ENCODE data around the gene ZNF358.

ZNF358 gene

GRCh38 chr19:7512400-7512851 is 3.5 kb upstream of the ZNF358 start:
- FAIRE-seq (no peak), DNase-seq (ENCODE audit: insufficient read length) (no peak)
- TF ChIP-seq POLR2A (IDR thresholded peaks at IDR 0.05; ENCODE audit: low read depth, low read length) (no peak), POLR2AphosphoS5 (IDR thresholded peaks at IDR 0.05; ENCODE audit: low read depth, low read length) (no peak), TAF1 (IDR thresholded peaks at IDR 0.05; ENCODE audit: borderline replicate concordance, low read depth, low read length) (no peak)

GRCh38 chr19:7513809-7514642 is 1.9 kb upstream of the ZNF358 start:
- no peak for TF ChIP-seq POLR2AphosphoS5 (IDR thresholded peaks at IDR 0.05; ENCODE audit: low read depth, low read length)
- DNase-seq (ENCODE audit: insufficient read length) (no peak), FAIRE-seq (no peak)

DNA sequence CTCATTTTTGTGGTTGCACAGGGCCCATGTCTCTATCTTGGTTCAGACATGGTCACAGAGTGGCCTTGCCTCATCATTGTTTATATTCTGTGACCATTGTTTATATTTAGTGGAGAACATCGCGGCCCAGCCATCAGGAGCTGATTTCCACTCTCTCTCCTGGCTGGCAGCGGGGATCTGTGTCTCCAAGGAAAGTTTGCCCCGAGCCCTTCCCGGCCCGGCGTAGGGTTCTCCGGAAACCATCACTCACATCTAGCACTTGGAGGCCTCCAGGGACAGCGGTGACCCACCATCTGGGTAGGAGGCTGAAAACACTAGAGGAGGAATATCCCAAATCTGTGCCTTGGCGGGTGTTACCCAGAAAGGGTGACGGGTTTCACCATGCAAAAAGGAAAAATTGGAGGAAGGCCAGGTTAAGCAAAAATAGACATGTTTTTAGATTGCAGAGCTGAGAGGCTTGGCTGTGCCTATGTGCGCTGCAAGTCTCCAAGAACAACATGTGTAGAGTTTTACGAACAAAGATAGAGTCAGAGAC is 726 bp upstream of the ZNF358 start:
- DNase-seq (ENCODE audit: insufficient read length) (no peak), FAIRE-seq (no peak)
- TF ChIP-seq POLR2AphosphoS5 (IDR thresholded peaks at IDR 0.05; ENCODE audit: low read depth, low read length), result no peak
- no peak for TF ChIP-seq TAF1 (IDR thresholded peaks at IDR 0.05; ENCODE audit: borderline replicate concordance, low read depth, low read length)
- TF ChIP-seq POLR2A (IDR thresholded peaks at IDR 0.05; ENCODE audit: low read depth, low read length), result no peak

DNA sequence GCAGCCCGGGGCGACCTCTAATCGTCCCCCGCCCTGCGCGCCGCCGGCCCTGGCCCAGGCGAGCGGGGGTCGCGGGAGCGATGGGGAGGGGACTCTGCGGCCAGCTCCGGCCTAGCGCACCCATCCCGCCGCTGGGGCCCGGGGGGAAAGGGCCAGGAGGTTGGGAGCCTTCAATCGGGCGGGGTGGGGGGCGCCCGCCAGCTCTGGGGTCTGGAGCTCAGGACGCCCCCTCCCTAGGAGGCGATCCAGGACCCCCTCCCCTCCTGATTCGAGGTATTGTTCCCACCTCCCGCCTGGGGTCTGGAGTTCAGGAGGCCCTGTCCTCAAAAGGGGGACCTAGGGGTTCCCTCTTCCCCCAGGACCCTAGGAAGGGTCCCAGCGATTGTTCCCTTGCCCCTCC is 430 bp downstream of the ZNF358 start:
- no peak for FAIRE-seq

DNA sequence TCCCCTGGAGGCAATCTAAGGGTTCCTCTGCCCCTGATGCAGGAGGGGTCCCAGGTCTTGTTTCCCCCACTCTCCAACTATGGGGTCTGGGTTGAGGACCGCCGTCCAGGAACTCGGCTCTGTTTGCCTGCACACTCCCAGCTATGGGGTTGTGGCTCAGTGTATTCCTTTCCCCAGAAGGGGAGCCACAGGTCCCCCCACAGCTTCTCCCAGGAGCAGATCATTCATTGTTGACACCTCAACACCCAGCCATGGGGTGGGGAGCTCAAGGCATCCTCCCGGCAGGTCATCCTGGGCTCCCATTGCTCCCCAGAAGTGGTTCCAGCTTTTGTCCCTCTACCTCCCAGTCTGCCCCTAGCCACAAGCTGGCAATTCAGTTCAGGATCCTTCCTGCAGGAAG is 975 bp downstream of the ZNF358 start:
- no peak for FAIRE-seq

More for the DNA sequence above, 430 bp downstream of the ZNF358 start:
- DNase-seq (ENCODE audit: insufficient read length), result no peak
- TF ChIP-seq TAF1 (IDR thresholded peaks at IDR 0.05; ENCODE audit: borderline replicate concordance, low read depth, low read length), result no peak
- no peak for TF ChIP-seq POLR2A (IDR thresholded peaks at IDR 0.05; ENCODE audit: low read depth, low read length)
- TF ChIP-seq POLR2AphosphoS5 (IDR thresholded peaks at IDR 0.05; ENCODE audit: low read depth, low read length), result no peak

DNA sequence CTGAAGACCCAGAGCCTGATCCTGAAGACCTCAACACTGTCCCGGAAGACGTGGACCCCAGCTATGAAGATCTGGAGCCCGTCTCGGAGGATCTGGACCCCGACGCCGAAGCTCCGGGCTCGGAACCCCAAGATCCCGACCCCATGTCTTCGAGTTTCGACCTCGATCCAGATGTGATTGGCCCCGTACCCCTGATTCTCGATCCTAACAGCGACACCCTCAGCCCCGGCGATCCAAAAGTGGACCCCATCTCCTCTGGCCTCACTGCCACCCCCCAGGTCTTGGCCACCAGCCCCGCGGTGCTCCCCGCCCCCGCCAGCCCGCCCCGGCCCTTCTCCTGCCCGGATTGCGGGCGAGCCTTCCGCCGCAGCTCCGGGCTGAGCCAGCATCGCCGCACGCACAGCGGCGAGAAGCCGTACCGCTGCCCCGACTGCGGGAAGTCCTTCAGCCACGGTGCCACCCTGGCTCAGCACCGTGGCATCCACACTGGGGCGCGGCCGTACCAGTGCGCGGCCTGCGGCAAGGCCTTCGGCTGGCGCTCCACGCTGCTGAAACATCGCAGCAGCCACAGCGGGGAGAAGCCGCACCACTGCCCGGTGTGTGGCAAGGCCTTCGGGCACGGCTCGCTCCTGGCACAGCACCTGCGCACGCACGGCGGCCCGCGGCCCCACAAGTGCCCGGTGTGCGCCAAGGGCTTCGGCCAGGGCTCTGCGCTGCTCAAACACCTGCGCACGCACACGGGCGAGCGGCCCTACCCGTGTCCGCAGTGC is 3.6 kb downstream of the ZNF358 start:
- FAIRE-seq, result no peak
- no peak for TF ChIP-seq POLR2AphosphoS5 (IDR thresholded peaks at IDR 0.05; ENCODE audit: low read depth, low read length)
- no peak for TF ChIP-seq TAF1 (IDR thresholded peaks at IDR 0.05; ENCODE audit: borderline replicate concordance, low read depth, low read length)
- TF ChIP-seq POLR2A (IDR thresholded peaks at IDR 0.05; ENCODE audit: low read depth, low read length), result no peak
- DNase-seq (ENCODE audit: insufficient read length), result no peak

More for the DNA sequence above, 975 bp downstream of the ZNF358 start:
- no peak for DNase-seq (ENCODE audit: insufficient read length)
- no peak for TF ChIP-seq POLR2A (IDR thresholded peaks at IDR 0.05; ENCODE audit: low read depth, low read length)

DNA sequence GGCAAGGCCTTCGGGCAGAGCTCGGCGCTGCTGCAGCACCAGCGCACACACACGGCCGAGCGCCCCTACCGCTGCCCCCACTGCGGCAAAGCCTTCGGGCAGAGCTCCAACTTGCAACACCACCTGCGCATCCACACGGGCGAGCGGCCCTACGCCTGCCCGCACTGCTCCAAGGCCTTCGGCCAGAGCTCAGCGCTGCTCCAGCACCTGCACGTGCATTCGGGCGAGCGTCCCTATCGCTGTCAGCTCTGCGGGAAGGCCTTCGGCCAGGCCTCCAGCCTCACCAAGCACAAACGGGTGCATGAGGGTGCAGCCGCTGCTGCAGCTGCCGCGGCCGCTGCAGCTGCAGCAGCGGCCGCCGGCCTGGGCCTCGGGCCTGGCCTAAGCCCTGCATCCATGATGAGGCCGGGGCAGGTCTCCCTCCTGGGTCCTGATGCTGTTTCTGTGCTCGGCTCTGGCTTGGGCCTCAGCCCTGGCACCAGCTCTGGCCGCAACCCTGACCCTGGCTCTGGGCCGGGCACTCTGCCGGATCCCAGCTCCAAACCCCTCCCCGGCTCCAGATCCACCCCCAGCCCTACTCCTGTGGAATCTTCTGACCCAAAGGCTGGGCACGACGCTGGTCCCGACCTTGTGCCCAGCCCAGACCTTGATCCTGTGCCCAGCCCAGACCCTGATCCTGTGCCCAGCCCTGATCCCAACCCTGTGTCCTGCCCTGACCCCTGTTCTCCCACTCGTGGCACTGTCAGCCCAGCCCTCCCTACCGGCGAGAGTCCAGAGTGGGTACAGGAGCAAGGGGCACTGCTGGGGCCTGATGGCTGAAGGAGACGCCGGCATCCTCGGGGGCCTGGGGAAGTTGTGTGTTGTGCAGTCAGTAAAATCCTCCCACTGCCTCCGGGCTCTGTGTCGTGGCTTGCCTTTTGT is 4.5 kb downstream of the ZNF358 start:
- FAIRE-seq (no peak), DNase-seq (ENCODE audit: insufficient read length) (no peak)
- TF ChIP-seq POLR2A (IDR thresholded peaks at IDR 0.05; ENCODE audit: low read depth, low read length) (no peak), TAF1 (IDR thresholded peaks at IDR 0.05; ENCODE audit: borderline replicate concordance, low read depth, low read length) (no peak), POLR2AphosphoS5 (IDR thresholded peaks at IDR 0.05; ENCODE audit: low read depth, low read length) (no peak)

GRCh38 chr19:7521551-7522071 is 5.7 kb downstream of the ZNF358 start:
- DNase-seq (ENCODE audit: insufficient read length) (no peak), FAIRE-seq (no peak)
- no peak for TF ChIP-seq POLR2AphosphoS5 (IDR thresholded peaks at IDR 0.05; ENCODE audit: low read depth, low read length)

- DNase-seq (ENCODE audit: insufficient read length) (peak; percentile 100), FAIRE-seq (peak; percentile 99)
- TF ChIP-seq TAF1 (IDR thresholded peaks at IDR 0.05; ENCODE audit: borderline replicate concordance, low read depth, low read length) (peak; percentile 29; the same call in 1 of the 2 replicates), POLR2AphosphoS5 (IDR thresholded peaks at IDR 0.05; ENCODE audit: low read depth, low read length) (no peak), POLR2A (IDR thresholded peaks at IDR 0.05; ENCODE audit: low read depth, low read length) (peak; percentile 52; the same call in 1 of the 2 replicates)
Observed at GRCh38 chr19:7522072-7522922, 6.4 kb downstream of the ZNF358 start, which contains the start of gene MCOLN1. Gene MCOLN1 (plus strand): TSS chr19:7522624. CDS start chr19:7522751, 127 bp downstream.

Measured in GM12892 (cell line).